HL-60 (cell line): ENCODE results near the gene PDE8A.

ENCODE experiments used
- DNase-seq, 2 experiments: peaks; one replicate each; pipeline ENCODE4 v3.0.0-alpha.2; 2010 to 2020; ENCODE audit warnings: low read depth in 1 of 2, low spot score in 1 of 2
- H3K27ac ChIP-seq: fragments of 250-450 bp; sonication (Bioruptor Pico); replicated peaks from 2 replicates; pipeline ENCODE4 v1.5.1; 2020; ENCODE audit warnings: mild to moderate bottlenecking, moderate library complexity
- H3K27me3 ChIP-seq: fragments of 250-450 bp; sonication (Bioruptor Pico); 2 replicates; pipeline ENCODE4 v1.5.1; 2021; ENCODE audit warnings: mild to moderate bottlenecking, moderate library complexity; ENCODE audit not compliant: insufficient read depth, poor library complexity, severe bottlenecking
- H3K4me3 ChIP-seq: replicated peaks from 2 replicates; pipeline ENCODE4 v1.5.1; 2011; ENCODE audit warnings: mild to moderate bottlenecking, control low read depth, low read length; ENCODE audit not compliant: insufficient read depth
- CTCF ChIP-seq: IDR thresholded peaks from one replicate; pipeline ENCODE4 v1.5.1; 2011; ENCODE audit warnings: low read length, control low read depth, inconsistent platforms; ENCODE audit not compliant: insufficient read depth
- GABPA ChIP-seq: IDR thresholded peaks from 2 replicates; pipeline ENCODE4 v1.6.1; 2012; ENCODE audit warnings: low read depth
- POLR2AphosphoS5 ChIP-seq: IDR thresholded peaks from 2 replicates; pipeline ENCODE4 v1.6.1; 2012; ENCODE audit warnings: low read depth
- REST ChIP-seq: IDR thresholded peaks from 2 replicates; pipeline ENCODE4 v1.6.1; 2012; ENCODE audit warnings: low read depth; ENCODE audit not compliant: insufficient replicate concordance
- SPI1 ChIP-seq: IDR thresholded peaks from 2 replicates; pipeline ENCODE4 v1.6.1; 2012; ENCODE audit warnings: low read depth, mild to moderate bottlenecking, borderline replicate concordance

PDE8A gene

GRCh38 chr15:85062560-85062959, 80.9 kb downstream of the PDE8A start:
- no peak for TF ChIP-seq POLR2AphosphoS5
- no peak for TF ChIP-seq SPI1
- TF ChIP-seq GABPA: no peak
- TF ChIP-seq CTCF: no peak
- TF ChIP-seq REST: no peak
- Histone ChIP-seq H3K27me3 (no peaks in the 10 kb centered on the region), H3K4me3 (no peak overlapping the region), H3K27ac (no peak overlapping the region)
- no peak for DNase-seq

- TF ChIP-seq POLR2AphosphoS5 (no peak), GABPA (no peak), REST (no peak), SPI1 (no peak), CTCF (no peak)
- DNase-seq: no peak
- Histone ChIP-seq H3K27me3 (no peaks in the 10 kb centered on the region), H3K27ac (no peak overlapping the region), H3K4me3 (no peak overlapping the region)
Observed at GRCh38 chr15:85063088-85063487, 81.4 kb downstream of the PDE8A start.

GRCh38 chr15:85063522-85064079, 81.9 kb downstream of the PDE8A start:
- Histone ChIP-seq H3K27me3 (no peaks in the 10 kb centered on the region), H3K4me3 (no peak overlapping the region), H3K27ac (no peak overlapping the region)
- DNase-seq: no peak
- no peak for TF ChIP-seq REST
- TF ChIP-seq POLR2AphosphoS5: no peak
- TF ChIP-seq GABPA: no peak
- no peak for TF ChIP-seq CTCF
- TF ChIP-seq SPI1: no peak
